Hepatocyte (in vitro differentiated cells): ENCODE results near the gene TM4SF4. TPM values are rescaled to one million over a fixed set of nuclear protein-coding genes. Genes with fewer than 3 reads are reported as not detected.

Source experiments
- DNase-seq: peaks from one replicate; pipeline ENCODE4 v3.0.0-alpha.2; 2016; ENCODE audit warnings: low spot score
- H2AFZ ChIP-seq: fragments of 200-600 bp; sonication (generic); 2 replicates; pipeline ENCODE4 v1.6.0; 2016; ENCODE audit warnings: antibody characterized with exemption, mild to moderate bottlenecking
- H3K27ac ChIP-seq: fragments of 200-600 bp; sonication (generic); 2 replicates; pipeline ENCODE4 v1.5.1; 2016; ENCODE audit warnings: mild to moderate bottlenecking
- H3K27me3 ChIP-seq: fragments of 200-600 bp; sonication (generic); 2 replicates; pipeline ENCODE4 v1.6.1; 2016
- H3K36me3 ChIP-seq: fragments of 200-600 bp; sonication (generic); replicated peaks from 2 replicates; pipeline ENCODE4 v1.5.1; 2016; ENCODE audit warnings: low read depth; ENCODE audit not compliant: insufficient read depth
- H3K4me1 ChIP-seq: fragments of 200-600 bp; sonication (generic); 2 replicates; pipeline ENCODE4 v1.5.1; 2016; ENCODE audit warnings: mild to moderate bottlenecking, moderate library complexity; ENCODE audit not compliant: insufficient read depth
- H3K4me2 ChIP-seq: fragments of 200-600 bp; sonication (generic); 2 replicates; pipeline ENCODE4 v1.6.0; 2016
- H3K4me3 ChIP-seq: fragments of 200-600 bp; sonication (generic); 2 replicates; pipeline ENCODE4 v1.5.1; 2016; ENCODE audit warnings: mild to moderate bottlenecking
- H3K79me2 ChIP-seq: fragments of 200-600 bp; sonication (generic); 2 replicates; pipeline ENCODE4 v1.6.0; 2017; ENCODE audit warnings: mild to moderate bottlenecking
- H3K9me2 ChIP-seq: fragments of 200-600 bp; sonication (generic); replicated peaks from 2 replicates; pipeline ENCODE4 v1.6.0; 2017; ENCODE audit warnings: mild to moderate bottlenecking; ENCODE audit not compliant: insufficient read depth
- H3K9me3 ChIP-seq: fragments of 200-600 bp; sonication (generic); 2 replicates; pipeline ENCODE4 v1.5.1; 2016; ENCODE audit warnings: low read depth, mild to moderate bottlenecking
- H4K20me1 ChIP-seq: fragments of 200-600 bp; sonication (generic); 2 replicates; pipeline ENCODE4 v1.6.0; 2016; ENCODE audit warnings: mild to moderate bottlenecking; ENCODE audit not compliant: insufficient read depth, poor library complexity, severe bottlenecking
- CTCF ChIP-seq: fragments of 200-600 bp; sonication (generic); IDR thresholded peaks from 2 replicates; pipeline ENCODE4 v1.5.1; 2016; ENCODE audit warnings: antibody characterized with exemption, mild to moderate bottlenecking; ENCODE audit not compliant: poor library complexity
- EZH2 ChIP-seq: fragments of 200-600 bp; sonication (generic); IDR thresholded peaks from 2 replicates; pipeline ENCODE4 v1.6.1; 2016; ENCODE audit warnings: antibody characterized with exemption, mild to moderate bottlenecking, borderline replicate concordance
- EZH2phosphoT487 ChIP-seq: fragments of 200-600 bp; sonication (generic); IDR thresholded peaks from one replicate; pipeline ENCODE4 v1.6.1; 2018; ENCODE audit warnings: antibody characterized with exemption, mild to moderate bottlenecking, low read depth, moderate library complexity; ENCODE audit not compliant: unreplicated experiment, severe bottlenecking
- WGBS: methylation state at CpG from one replicate; pipeline ENCODE4 v1.1.6; 2016; ENCODE audit warnings: low lambda C conversion rate; ENCODE audit errors: missing lambda C conversion rate; 5-methylcytosine and 5-hydroxymethylcytosine counted together
- polyA plus RNA-seq: library from polyadenylated mRNA; unstranded; fragments of >200 nt; fragmentation: Nextera tagmentation; extraction: Ambion mirVana; gene quantifications from 2 replicates; pipeline ENCODE4 v1.2.1, GENCODE V29; 2016
- total RNA-seq: library from RNA; depleted of rRNA; stranded (reverse); fragments of >200 nt; gene quantifications from 2 replicates; pipeline ENCODE4 v1.2.3, GENCODE V29; 2014

Gene TM4SF4
- total and polyA plus RNA-seq, 2 experiments from 2014 or later, result 434 to 763 TPM

DNA sequence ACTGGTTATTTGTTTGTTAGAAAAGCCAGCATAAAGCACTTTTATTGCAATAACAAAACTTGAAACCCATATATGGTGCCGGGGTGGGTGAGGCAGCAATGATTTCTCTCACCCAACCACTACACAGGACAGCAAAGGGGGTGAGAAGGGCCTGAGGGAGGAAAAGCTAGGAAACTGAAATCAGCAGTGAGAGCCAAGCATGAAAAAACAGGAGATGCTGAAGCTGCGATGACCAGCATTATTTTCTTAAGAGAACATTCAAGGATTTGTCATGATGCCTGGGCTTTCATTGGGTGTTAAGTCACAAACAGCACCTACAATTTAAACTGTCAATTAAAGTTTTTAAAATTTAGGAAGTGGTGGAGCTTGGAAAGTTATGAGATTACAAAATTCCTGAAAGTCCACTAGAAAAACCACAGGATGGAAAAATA, 11.9 kb upstream of the TM4SF4 start:
- no peak overlapping the region for H3K4me3 ChIP-seq
- TF ChIP-seq CTCF, result no peak
- no peak for TF ChIP-seq EZH2
- no peak for TF ChIP-seq EZH2phosphoT487
- H3K27ac ChIP-seq, result no peak overlapping the region
- H3K36me3 ChIP-seq, result no peaks in the 10 kb centered on the region
- H3K4me2 ChIP-seq, result no peak overlapping the region
- no peak for DNase-seq
- WGBS, result 84% methylated on average over 2 of the region's 2 CpGs
- H4K20me1 ChIP-seq, result no peaks in the 10 kb centered on the region
- no peaks in the 10 kb centered on the region for H3K9me3 ChIP-seq
- no peaks in the 10 kb centered on the region for H3K9me2 ChIP-seq
- no peaks in the 10 kb centered on the region for H3K79me2 ChIP-seq
- no peaks in the 10 kb centered on the region for H3K27me3 ChIP-seq
- H2AFZ ChIP-seq, result no peak overlapping the region
- H3K4me1 ChIP-seq, result peaks cover 15% of the 10 kb centered on the region

- Histone ChIP-seq H3K9me3 (no peaks in the 10 kb centered on the region), H3K27ac (no peak overlapping the region), H3K27me3 (no peaks in the 10 kb centered on the region), H3K9me2 (no peaks in the 10 kb centered on the region), H3K4me2 (no peak overlapping the region), H4K20me1 (no peaks in the 10 kb centered on the region), H3K4me1 (peaks cover 20% of the 10 kb centered on the region), H3K4me3 (no peak overlapping the region), H3K36me3 (no peaks in the 10 kb centered on the region), H3K79me2 (no peaks in the 10 kb centered on the region), H2AFZ (no peak overlapping the region)
- TF ChIP-seq EZH2phosphoT487, result no peak
- no peak for TF ChIP-seq CTCF
- no peak for TF ChIP-seq EZH2
- 98% methylated on average over 18 of the region's 18 CpGs for WGBS
- no peak for DNase-seq
These were observed 10.6 kb upstream of the TM4SF4 start for GRCh38 chr3:149463921-149464320.

GRCh38 chr3:149464542-149465328, 9.8 kb upstream of the TM4SF4 start:
- WGBS, result 93% methylated on average over 31 of the region's 31 CpGs
- H3K36me3 ChIP-seq, result no peaks in the 10 kb centered on the region
- H2AFZ ChIP-seq, result no peak overlapping the region
- H3K9me2 ChIP-seq, result no peaks in the 10 kb centered on the region
- no peaks in the 10 kb centered on the region for H3K9me3 ChIP-seq
- no peaks in the 10 kb centered on the region for H3K79me2 ChIP-seq
- no peak overlapping the region for H3K4me3 ChIP-seq
- TF ChIP-seq CTCF, result no peak
- no peak for TF ChIP-seq EZH2
- no peak for TF ChIP-seq EZH2phosphoT487
- DNase-seq, result no peak
- H3K4me2 ChIP-seq, result no peak overlapping the region
- peaks cover 17% of the 10 kb centered on the region for H3K4me1 ChIP-seq
- H3K27ac ChIP-seq, result no peak overlapping the region
- H4K20me1 ChIP-seq, result no peaks in the 10 kb centered on the region
- H3K27me3 ChIP-seq, result no peaks in the 10 kb centered on the region
